ENCODE data around the gene SEMA4B.

Gene SEMA4B

GRCh38 chr15:90239371-90239770, 38.2 kb downstream of the SEMA4B start:
- TF ChIP-seq SPI1 (IDR thresholded peaks at IDR 0.05; ENCODE audit: borderline replicate concordance, low read depth) (no peak), POLR2AphosphoS5 (IDR thresholded peaks at IDR 0.05; ENCODE audit: low read depth) (no peak), REST (IDR thresholded peaks at IDR 0.05; ENCODE audit: insufficient replicate concordance, low read depth) (no peak), GABPA (IDR thresholded peaks at IDR 0.05; ENCODE audit: low read depth) (no peak), CTCF (IDR thresholded peaks at IDR 0.05; ENCODE audit: insufficient read depth, low read length) (no peak)
- DNase-seq (ENCODE audit: low read depth in 1 of 2, low spot score in 1 of 2), result no peak
- no peaks in the 10 kb centered on the region for H3K27me3 ChIP-seq (ENCODE audit: insufficient read depth, poor library complexity, severe bottlenecking)
- H3K27ac ChIP-seq (replicated peaks), result no peak overlapping the region
- no peak overlapping the region for H3K4me3 ChIP-seq (replicated peaks; ENCODE audit: insufficient read depth, low read length)

GRCh38 chr15:90240856-90241255, 39.7 kb downstream of the SEMA4B start:
- no peak for DNase-seq (ENCODE audit: low read depth in 1 of 2, low spot score in 1 of 2)
- TF ChIP-seq SPI1 (IDR thresholded peaks at IDR 0.05; ENCODE audit: borderline replicate concordance, low read depth), result no peak
- TF ChIP-seq REST (IDR thresholded peaks at IDR 0.05; ENCODE audit: insufficient replicate concordance, low read depth), result no peak
- no peak for TF ChIP-seq GABPA (IDR thresholded peaks at IDR 0.05; ENCODE audit: low read depth)
- TF ChIP-seq CTCF (IDR thresholded peaks at IDR 0.05; ENCODE audit: insufficient read depth, low read length), result no peak
- no peak for TF ChIP-seq POLR2AphosphoS5 (IDR thresholded peaks at IDR 0.05; ENCODE audit: low read depth)
- Histone ChIP-seq H3K4me3 (replicated peaks; ENCODE audit: insufficient read depth, low read length) (no peak overlapping the region), H3K27ac (replicated peaks) (no peak overlapping the region), H3K27me3 (ENCODE audit: insufficient read depth, poor library complexity, severe bottlenecking) (no peaks in the 10 kb centered on the region)

- no peak overlapping the region for H3K27ac ChIP-seq (replicated peaks)
- no peak for DNase-seq (ENCODE audit: low read depth in 1 of 2, low spot score in 1 of 2)
- TF ChIP-seq POLR2AphosphoS5 (IDR thresholded peaks at IDR 0.05; ENCODE audit: low read depth) (no peak), SPI1 (IDR thresholded peaks at IDR 0.05; ENCODE audit: borderline replicate concordance, low read depth) (peak; percentile 54), CTCF (IDR thresholded peaks at IDR 0.05; ENCODE audit: insufficient read depth, low read length) (no peak)
- H3K27me3 ChIP-seq (ENCODE audit: insufficient read depth, poor library complexity, severe bottlenecking), result no peaks in the 10 kb centered on the region
- H3K4me3 ChIP-seq (replicated peaks; ENCODE audit: insufficient read depth, low read length), result no peak overlapping the region
Observed at GRCh38 chr15:90241343-90242192, 40.4 kb downstream of the SEMA4B start.

Measured in HL-60 (cell line).